MM.1S (cell line): ENCODE measurements around the gene ARGLU1.

ENCODE experiments used
- DNase-seq: peaks from one replicate; pipeline ENCODE4 v3.0.0-alpha.2; 2015
- H2AFZ ChIP-seq: fragments of 300-600 bp; sonication (generic); 2 replicates; pipeline ENCODE4 v1.6.0; 2016; ENCODE audit warnings: antibody characterized with exemption, low read length
- H3F3A ChIP-seq: fragments of 300-600 bp; sonication (generic); 2 replicates; pipeline ENCODE4 v1.6.1; 2016; ENCODE audit warnings: mild to moderate bottlenecking, antibody characterized with exemption, low read length, moderate library complexity, mixed read lengths; ENCODE audit not compliant: insufficient read depth
- H3K27ac ChIP-seq: fragments of 300-600 bp; sonication (generic); 2 replicates; pipeline ENCODE4 v1.5.1; 2016; ENCODE audit warnings: mild to moderate bottlenecking, low read length
- H3K27me3 ChIP-seq: fragments of 300-600 bp; sonication (generic); replicated peaks from 2 replicates; pipeline ENCODE4 v1.6.0; 2016; ENCODE audit warnings: low read length; ENCODE audit not compliant: insufficient read depth
- H3K36me3 ChIP-seq: fragments of 300-600 bp; sonication (generic); replicated peaks from 2 replicates; pipeline ENCODE4 v1.6.1; 2016; ENCODE audit warnings: mild to moderate bottlenecking, low read length, mixed read lengths; ENCODE audit not compliant: insufficient read depth
- H3K4me1 ChIP-seq: fragments of 300-600 bp; sonication (generic); 2 replicates; pipeline ENCODE4 v1.6.1; 2016; ENCODE audit warnings: low read length, mixed read lengths
- H3K4me2 ChIP-seq: fragments of 300-600 bp; sonication (generic); 2 replicates; pipeline ENCODE4 v1.6.0; 2016; ENCODE audit warnings: low read depth, low read length
- H3K4me3 ChIP-seq: fragments of 300-600 bp; sonication (generic); 2 replicates; pipeline ENCODE4 v1.5.1; 2016; ENCODE audit warnings: low read length, mixed read lengths
- H3K79me2 ChIP-seq: fragments of 300-600 bp; sonication (generic); 2 replicates; pipeline ENCODE4 v1.6.1; 2016; ENCODE audit warnings: mixed run types, low read length, mixed read lengths
- H3K9ac ChIP-seq: fragments of 300-600 bp; sonication (generic); 2 replicates; pipeline ENCODE4 v1.6.1; 2016; ENCODE audit warnings: low read length, mixed read lengths
- H3K9me2 ChIP-seq: fragments of 300-600 bp; sonication (generic); replicated peaks from 2 replicates; pipeline ENCODE4 v1.6.1; 2016; ENCODE audit warnings: mild to moderate bottlenecking, low read length, mixed read lengths; ENCODE audit not compliant: insufficient read depth
- H3K9me3 ChIP-seq: fragments of 300-600 bp; sonication (generic); replicated peaks from 2 replicates; pipeline ENCODE4 v1.6.1; 2016; ENCODE audit warnings: mild to moderate bottlenecking, low read length, mixed read lengths; ENCODE audit not compliant: insufficient read depth
- H4K20me1 ChIP-seq: fragments of 300-600 bp; sonication (generic); 2 replicates; pipeline ENCODE4 v1.6.1; 2016; ENCODE audit warnings: mild to moderate bottlenecking, low read length, moderate library complexity, mixed read lengths; ENCODE audit not compliant: insufficient read depth
- EZH2 ChIP-seq: fragments of 300-600 bp; sonication (generic); optimal IDR thresholded peaks from 2 replicates; pipeline ENCODE3; 2017; ENCODE audit warnings: low read depth, mild to moderate bottlenecking, antibody characterized with exemption, low read length, mixed read lengths
- EZH2phosphoT487 ChIP-seq: fragments of 300-600 bp; sonication (generic); IDR thresholded peaks from 2 replicates; pipeline ENCODE4 v1.6.1; 2018; ENCODE audit warnings: antibody characterized with exemption, low read length
- TF ChIP-seq, protein P1 (sequence below): fragments of 300-600 bp; sonication (generic); IDR thresholded peaks from 2 replicates; pipeline ENCODE4 v1.5.1; 2016; ENCODE audit warnings: antibody characterized with exemption, low read length, mixed read lengths

ARGLU1 gene

DNA sequence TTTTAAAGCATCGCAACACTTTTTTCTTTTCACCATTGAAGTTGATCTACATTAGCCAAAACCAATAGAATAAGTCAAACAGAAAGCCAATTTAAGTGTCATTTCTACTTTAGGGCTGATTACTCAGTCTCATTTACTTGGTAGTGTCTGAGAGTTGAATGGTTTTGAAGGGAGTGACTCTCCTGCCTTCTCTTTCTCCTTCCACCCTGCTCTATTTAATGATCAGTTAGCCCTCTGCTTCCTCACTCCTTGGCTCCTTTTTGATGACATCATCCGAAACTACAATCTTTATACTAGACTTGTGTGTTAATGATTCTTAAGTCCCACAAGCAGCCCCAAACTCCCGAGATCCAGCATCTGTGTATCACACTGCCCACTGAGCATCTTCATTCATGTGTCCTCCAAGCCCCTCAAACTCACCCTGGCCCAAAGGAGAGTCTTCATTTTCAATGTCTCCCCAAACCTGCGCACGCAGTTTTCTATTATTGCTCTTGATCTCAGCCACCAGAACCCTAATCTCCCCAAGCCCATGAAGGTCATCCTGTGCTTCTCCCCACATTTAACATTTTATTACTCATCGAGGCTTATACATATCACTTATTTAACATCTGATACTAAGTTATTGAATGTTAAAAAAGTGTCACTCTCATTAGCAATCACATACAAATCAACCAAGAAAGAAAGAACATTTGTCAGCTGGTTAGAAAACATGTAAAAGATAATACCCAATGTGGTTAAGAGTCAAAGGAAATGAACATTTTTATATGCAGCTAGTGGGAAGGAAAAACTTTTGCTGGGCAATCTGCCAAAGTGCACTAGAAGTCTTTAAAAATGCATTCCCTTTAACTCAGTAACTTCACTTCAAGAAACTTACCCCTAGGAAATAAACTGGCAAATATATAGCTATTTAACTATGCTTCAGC, 32.2 kb upstream of the ARGLU1 start:
- no peak for DNase-seq
- H3K27ac ChIP-seq, result no peak overlapping the region
- H3K4me2 ChIP-seq, result no peak overlapping the region
- H3K4me1 ChIP-seq, result no peaks in the 10 kb centered on the region
- H4K20me1 ChIP-seq, result no peaks in the 10 kb centered on the region
- no peaks in the 10 kb centered on the region for H3K79me2 ChIP-seq
- no peak overlapping the region for H3K4me3 ChIP-seq
- H3K27me3 ChIP-seq, result no peaks in the 10 kb centered on the region
- no peaks in the 10 kb centered on the region for H3F3A ChIP-seq
- H3K9me3 ChIP-seq, result no peaks in the 10 kb centered on the region
- H3K9ac ChIP-seq, result no peak overlapping the region
- H3K36me3 ChIP-seq, result no peaks in the 10 kb centered on the region
- no peaks in the 10 kb centered on the region for H3K9me2 ChIP-seq
- no peak overlapping the region for H2AFZ ChIP-seq
- TF ChIP-seq EZH2, result no peak
- TF ChIP-seq EZH2phosphoT487, result no peak
- TF ChIP-seq, protein P1, sequence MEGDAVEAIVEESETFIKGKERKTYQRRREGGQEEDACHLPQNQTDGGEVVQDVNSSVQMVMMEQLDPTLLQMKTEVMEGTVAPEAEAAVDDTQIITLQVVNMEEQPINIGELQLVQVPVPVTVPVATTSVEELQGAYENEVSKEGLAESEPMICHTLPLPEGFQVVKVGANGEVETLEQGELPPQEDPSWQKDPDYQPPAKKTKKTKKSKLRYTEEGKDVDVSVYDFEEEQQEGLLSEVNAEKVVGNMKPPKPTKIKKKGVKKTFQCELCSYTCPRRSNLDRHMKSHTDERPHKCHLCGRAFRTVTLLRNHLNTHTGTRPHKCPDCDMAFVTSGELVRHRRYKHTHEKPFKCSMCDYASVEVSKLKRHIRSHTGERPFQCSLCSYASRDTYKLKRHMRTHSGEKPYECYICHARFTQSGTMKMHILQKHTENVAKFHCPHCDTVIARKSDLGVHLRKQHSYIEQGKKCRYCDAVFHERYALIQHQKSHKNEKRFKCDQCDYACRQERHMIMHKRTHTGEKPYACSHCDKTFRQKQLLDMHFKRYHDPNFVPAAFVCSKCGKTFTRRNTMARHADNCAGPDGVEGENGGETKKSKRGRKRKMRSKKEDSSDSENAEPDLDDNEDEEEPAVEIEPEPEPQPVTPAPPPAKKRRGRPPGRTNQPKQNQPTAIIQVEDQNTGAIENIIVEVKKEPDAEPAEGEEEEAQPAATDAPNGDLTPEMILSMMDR, result no peak

DNA sequence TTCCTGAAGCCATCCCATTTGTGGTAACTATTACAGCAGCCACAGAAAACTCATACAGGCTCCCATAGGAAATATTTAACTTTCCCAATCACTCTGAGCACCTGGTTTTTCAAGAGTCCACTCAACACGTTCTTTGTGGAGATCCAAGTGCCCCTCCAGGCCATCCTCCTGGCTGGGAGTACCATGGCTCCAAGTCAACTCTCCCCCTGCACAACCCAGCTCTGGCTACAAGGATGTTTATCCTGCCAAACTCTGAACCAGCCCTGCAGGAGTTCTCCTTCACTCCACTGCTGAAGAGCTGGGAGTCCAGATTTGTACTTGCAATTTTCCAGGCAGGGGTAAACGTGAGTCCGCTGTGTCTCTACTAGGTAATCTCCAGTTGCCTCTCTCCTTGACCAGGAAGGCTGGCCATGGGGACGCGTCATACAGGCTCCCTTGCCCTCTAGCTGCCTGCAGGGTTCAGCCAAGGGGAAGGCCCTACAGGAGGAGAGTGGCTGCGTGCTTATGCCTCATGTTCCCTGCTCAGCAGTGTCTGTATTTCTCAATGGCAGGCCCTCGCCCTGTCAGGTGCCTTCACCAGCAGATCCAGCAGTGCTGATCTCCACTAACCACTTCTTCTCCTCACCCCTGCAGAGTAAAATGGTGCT, 29.9 kb upstream of the ARGLU1 start:
- Histone ChIP-seq H3K9me3 (no peaks in the 10 kb centered on the region), H3K9ac (no peak overlapping the region), H2AFZ (no peak overlapping the region), H3K27me3 (no peaks in the 10 kb centered on the region), H3K4me2 (no peak overlapping the region), H3K4me1 (no peaks in the 10 kb centered on the region), H4K20me1 (no peaks in the 10 kb centered on the region), H3K79me2 (no peaks in the 10 kb centered on the region), H3K4me3 (no peak overlapping the region), H3K9me2 (no peaks in the 10 kb centered on the region), H3K27ac (no peak overlapping the region), H3F3A (no peaks in the 10 kb centered on the region), H3K36me3 (no peaks in the 10 kb centered on the region)
- TF ChIP-seq EZH2 (no peak), EZH2phosphoT487 (no peak)
- TF ChIP-seq, protein P1, result no peak
- no peak for DNase-seq

DNA sequence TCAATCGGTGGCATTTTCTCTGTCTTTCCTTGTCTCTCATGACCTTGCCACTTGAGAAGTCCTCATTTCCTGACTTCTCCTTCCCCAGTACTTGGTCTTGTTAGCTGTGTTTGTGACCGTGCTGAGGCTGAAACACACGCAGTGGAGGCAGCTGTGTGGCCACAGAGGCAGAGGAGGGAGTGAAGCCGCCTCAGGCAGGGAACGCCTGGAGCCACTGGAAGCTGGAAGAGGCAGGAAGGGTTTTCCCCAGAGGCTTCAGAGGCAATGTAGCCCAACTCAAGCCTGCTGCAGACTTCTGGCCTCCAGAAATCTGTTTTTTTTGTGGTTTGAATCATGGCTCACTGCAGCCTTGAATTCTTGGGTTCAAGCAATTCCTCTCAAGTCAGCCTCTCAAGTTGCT, 29.2 kb upstream of the ARGLU1 start:
- Histone ChIP-seq H3K4me3 (no peak overlapping the region), H3K9me3 (no peaks in the 10 kb centered on the region), H3K79me2 (no peaks in the 10 kb centered on the region), H2AFZ (no peak overlapping the region), H3K9ac (no peak overlapping the region), H4K20me1 (no peaks in the 10 kb centered on the region), H3K27me3 (no peaks in the 10 kb centered on the region), H3K4me2 (no peak overlapping the region), H3K27ac (no peak overlapping the region), H3F3A (no peaks in the 10 kb centered on the region), H3K4me1 (no peaks in the 10 kb centered on the region), H3K9me2 (no peaks in the 10 kb centered on the region), H3K36me3 (no peaks in the 10 kb centered on the region)
- no peak for DNase-seq
- TF ChIP-seq EZH2 (no peak), EZH2phosphoT487 (no peak)
- TF ChIP-seq, protein P1, result no peak
